Measurements from ENCODE around the gene TACC2. TPM values are rescaled to one million over a fixed set of nuclear protein-coding genes. Genes with fewer than 3 reads are reported as not detected.
"Not testable (repeated sequence)": the region's sequence is repeated elsewhere in the genome, so short reads cannot be mapped to it uniquely, and the experiment has no call there.

The TACC2 gene, protein sequence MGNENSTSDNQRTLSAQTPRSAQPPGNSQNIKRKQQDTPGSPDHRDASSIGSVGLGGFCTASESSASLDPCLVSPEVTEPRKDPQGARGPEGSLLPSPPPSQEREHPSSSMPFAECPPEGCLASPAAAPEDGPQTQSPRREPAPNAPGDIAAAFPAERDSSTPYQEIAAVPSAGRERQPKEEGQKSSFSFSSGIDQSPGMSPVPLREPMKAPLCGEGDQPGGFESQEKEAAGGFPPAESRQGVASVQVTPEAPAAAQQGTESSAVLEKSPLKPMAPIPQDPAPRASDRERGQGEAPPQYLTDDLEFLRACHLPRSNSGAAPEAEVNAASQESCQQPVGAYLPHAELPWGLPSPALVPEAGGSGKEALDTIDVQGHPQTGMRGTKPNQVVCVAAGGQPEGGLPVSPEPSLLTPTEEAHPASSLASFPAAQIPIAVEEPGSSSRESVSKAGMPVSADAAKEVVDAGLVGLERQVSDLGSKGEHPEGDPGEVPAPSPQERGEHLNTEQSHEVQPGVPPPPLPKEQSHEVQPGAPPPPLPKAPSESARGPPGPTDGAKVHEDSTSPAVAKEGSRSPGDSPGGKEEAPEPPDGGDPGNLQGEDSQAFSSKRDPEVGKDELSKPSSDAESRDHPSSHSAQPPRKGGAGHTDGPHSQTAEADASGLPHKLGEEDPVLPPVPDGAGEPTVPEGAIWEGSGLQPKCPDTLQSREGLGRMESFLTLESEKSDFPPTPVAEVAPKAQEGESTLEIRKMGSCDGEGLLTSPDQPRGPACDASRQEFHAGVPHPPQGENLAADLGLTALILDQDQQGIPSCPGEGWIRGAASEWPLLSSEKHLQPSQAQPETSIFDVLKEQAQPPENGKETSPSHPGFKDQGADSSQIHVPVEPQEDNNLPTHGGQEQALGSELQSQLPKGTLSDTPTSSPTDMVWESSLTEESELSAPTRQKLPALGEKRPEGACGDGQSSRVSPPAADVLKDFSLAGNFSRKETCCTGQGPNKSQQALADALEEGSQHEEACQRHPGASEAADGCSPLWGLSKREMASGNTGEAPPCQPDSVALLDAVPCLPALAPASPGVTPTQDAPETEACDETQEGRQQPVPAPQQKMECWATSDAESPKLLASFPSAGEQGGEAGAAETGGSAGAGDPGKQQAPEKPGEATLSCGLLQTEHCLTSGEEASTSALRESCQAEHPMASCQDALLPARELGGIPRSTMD (N-terminal part only)
- 10 to 100 TPM; 35.4 to 46.8 (median 45.2) TPM for polyA plus RNA-seq (ENCODE audit: insufficient read length in 3 of 3)

GRCh38 chr10:121988361-121989324, at the start of gene TACC2:
Gene TACC2 (plus strand): TSS chr10:121989163. CDS start chr10:122021982, 32,819 bp downstream.
- DNase-seq (ENCODE audit: low read depth in 3 of 3, low spot score in 2 of 3), result no peak

GRCh38 chr10:121941532-121941931, 47.4 kb upstream of the TACC2 start:
- no peak for DNase-seq (ENCODE audit: low read depth in 3 of 3, low spot score in 2 of 3)

GRCh38 chr10:121942749-121943416, 46.1 kb upstream of the TACC2 start:
- DNase-seq (ENCODE audit: low read depth in 3 of 3, low spot score in 2 of 3), result no peak

DNA sequence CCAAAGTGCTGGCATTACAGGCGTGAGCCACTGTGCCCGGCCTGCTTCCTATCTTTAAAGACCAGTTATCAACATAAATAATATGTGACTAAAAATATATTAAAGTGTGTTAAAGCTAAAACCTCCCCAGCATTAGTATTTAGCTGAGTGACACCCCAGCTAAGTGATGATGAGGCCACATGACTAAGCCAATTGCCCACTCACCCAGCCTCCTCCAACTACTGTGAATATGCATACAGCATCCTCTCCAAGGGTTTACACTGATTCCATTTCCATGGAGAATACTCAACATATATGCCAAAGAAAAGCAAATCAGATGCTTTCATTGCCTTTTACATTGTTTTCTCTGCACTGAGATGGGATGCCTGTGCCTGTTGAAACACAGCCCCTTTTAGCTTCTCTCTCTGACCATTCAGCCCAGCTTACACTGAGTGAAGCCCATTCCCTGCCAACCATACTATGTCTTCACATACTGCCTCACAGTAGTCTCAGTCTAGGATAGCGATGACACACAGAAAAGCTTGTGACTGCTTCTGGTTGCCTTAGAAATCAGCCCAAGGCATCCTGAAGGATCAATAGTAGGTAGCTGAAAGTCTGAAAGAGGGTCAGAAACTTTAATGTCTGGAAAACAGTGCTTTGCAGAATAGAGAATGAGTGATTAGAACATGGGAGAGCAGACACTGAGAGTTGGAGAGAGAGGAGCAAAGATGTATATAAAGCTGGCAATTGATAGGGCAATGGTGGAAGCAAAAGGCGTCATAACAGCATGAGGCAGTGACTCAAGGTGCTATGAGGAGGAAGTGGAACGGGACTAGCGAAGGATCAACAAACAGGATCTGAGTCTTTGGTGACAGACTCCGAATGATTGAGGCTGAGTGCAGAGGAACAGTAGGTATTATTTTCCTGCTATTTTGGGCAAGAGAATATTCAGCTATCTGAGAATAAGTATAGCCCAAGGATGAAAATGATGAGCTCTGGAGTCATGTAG, 41.3 kb upstream of the TACC2 start:
- no peak for DNase-seq (ENCODE audit: low read depth in 3 of 3, low spot score in 2 of 3)

DNA sequence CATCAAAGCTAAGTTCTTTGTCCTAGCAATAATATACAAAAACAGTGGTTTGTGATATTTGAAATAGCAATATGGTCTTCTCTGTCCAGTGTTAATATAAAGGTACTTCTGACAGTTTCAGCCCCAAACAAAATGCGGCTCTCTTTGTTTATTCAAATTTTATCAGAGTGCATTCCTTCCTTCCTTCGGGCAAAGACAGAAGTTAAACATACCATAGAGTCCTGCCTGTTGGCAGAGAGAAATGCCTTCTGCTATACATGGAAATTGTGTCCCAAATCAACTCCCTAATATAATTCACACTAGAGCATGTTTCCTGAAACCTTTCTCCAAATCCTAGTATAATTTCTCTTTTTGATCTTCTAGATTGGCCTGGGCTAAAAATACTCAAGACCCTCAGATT, 39.9 kb upstream of the TACC2 start:
- DNase-seq (ENCODE audit: low read depth in 3 of 3, low spot score in 2 of 3), result no peak

DNA sequence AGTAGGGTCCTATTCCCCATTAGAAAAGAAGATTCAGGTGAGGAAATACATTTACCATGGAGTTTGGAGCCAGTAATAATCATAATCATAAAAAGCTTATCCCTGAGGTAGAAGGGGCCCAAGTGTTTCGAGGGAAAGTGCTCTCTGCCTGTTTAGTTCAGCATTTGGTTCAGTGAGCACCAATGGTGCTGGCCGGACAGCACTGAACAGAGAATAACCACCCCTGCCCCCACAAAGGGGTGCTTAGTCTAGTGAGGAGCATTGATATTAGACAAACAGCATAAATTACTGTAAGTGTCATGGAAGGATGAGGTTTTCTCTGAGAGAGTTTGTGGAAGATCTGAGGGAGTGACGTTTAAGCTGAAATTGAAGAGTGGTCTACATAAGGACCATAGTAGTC, 39.5 kb upstream of the TACC2 start:
- no peak for DNase-seq (ENCODE audit: low read depth in 3 of 3, low spot score in 2 of 3)

DNA sequence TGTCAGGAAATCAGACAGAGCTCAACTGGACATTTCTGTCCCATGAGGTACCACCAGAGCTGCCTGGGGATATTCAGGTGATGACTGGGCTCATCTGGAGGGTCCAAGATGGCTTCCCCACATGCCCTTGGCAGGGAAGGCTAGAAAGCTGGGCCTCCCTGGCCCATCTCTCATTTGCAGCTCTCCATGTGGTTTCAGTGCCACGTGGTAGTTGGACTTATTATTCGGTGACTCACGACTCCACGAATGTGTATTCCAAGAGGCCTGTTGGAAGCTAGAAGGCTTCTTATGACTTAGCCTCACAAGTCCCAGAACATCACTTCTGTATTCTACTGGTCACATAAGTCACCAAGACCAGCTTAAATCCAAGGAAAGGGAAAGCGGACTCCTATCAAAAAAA, 36.7 kb upstream of the TACC2 start:
- DNase-seq (ENCODE audit: low read depth in 3 of 3, low spot score in 2 of 3), result no peak

- DNase-seq (ENCODE audit: low read depth in 3 of 3, low spot score in 2 of 3), result peak in 1 of 3 donors; percentile 51
Measured at GRCh38 chr10:121956111-121957061, 32.6 kb upstream of the TACC2 start.

GRCh38 chr10:121959671-121960070, 29.3 kb upstream of the TACC2 start:
- DNase-seq (ENCODE audit: low read depth in 3 of 3, low spot score in 2 of 3), result no peak

DNA sequence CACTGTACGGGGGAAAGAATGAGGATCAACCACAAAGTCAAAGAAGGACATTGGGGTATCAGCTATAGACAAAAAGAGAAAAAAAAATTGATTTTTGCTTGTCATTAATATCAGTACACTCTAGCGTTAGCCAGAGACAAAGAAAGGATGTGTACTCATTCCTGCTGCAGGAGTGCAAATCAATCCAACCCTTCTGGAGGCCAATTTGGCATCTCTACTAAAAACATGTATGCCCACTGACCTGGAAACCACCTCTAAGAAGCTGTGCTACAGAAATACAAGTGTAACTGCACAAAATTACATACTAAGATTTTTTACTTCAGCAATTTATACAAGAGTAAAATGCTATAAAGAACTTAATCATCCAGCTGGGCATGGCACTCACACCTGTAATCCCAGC, 27.5 kb upstream of the TACC2 start:
- DNase-seq (ENCODE audit: low read depth in 3 of 3, low spot score in 2 of 3), result no peak

GRCh38 chr10:121965996-121966395, 23.0 kb upstream of the TACC2 start:
- DNase-seq (ENCODE audit: low read depth in 3 of 3, low spot score in 2 of 3), result no peak

GRCh38 chr10:121969086-121969485, 19.9 kb upstream of the TACC2 start:
- not testable (repeated sequence) for DNase-seq (ENCODE audit: low read depth in 3 of 3, low spot score in 2 of 3)

DNA sequence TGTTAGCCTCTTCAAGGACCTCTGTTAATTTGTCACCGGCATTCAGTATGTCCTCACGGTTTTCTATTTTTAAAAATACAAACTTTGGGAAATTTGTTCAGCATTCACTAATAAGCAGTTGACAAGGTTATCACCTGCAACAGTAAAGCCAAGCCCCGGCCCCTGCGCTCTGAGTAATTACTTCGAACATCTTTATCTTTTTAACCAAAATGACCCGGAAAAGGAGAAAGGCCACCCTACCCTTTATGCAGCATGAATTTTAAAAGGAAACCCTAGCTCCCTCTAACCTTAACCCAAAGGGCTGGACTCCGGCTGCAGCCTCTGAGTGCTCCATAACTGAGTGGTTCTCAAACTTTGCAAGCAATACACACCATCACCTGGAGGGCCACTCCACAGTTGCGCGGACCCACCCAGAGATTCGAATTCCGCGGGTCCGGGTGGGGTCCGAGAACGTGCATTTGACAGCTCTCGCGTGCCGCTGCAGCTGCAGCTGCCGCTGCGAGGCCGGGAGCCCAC, 14.9 kb upstream of the TACC2 start:
- no peak for DNase-seq (ENCODE audit: low read depth in 3 of 3, low spot score in 2 of 3)

GRCh38 chr10:121974535-121975294, 14.2 kb upstream of the TACC2 start, which contains the start of gene NSMCE4A:
Gene NSMCE4A (minus strand): TSS chr10:121975217. CDS start chr10:121975165, 52 bp downstream.
- DNase-seq (ENCODE audit: low read depth in 3 of 3, low spot score in 2 of 3), result peak in 2 of 3 donors; percentile 61 to 67

GRCh38 chr10:121975295-121976086, 13.5 kb upstream of the TACC2 start:
- DNase-seq (ENCODE audit: low read depth in 3 of 3, low spot score in 2 of 3), result no peak

All from right renal cortex interstitium (tissue), 3 donors.